ENCODE data around the gene NPIPB6.

- no peak for TF ChIP-seq USF2 (IDR thresholded peaks at IDR 0.05)
- TF ChIP-seq EP300 (IDR thresholded peaks at IDR 0.05), result no peak
- no peak for TF ChIP-seq CTCF (IDR thresholded peaks at IDR 0.05)
- no peak for TF ChIP-seq MYC (IDR thresholded peaks at IDR 0.05; ENCODE audit: borderline replicate concordance, low read length)
These were observed 65.4 kb downstream of the NPIPB6 start for GRCh38 chr16:28297784-28298510.
